Measurements from ENCODE around the gene POPDC2.

The POPDC2 gene

GRCh38 chr3:119626196-119626595 lies 34.2 kb downstream of the POPDC2 start:
- no peak overlapping the region for H3K4me3 ChIP-seq (ENCODE audit: low read depth, low read length)
- no peak for TF ChIP-seq CTCF (IDR thresholded peaks at IDR 0.05; ENCODE audit: borderline replicate concordance, insufficient read depth, low read depth, low read length)

DNA sequence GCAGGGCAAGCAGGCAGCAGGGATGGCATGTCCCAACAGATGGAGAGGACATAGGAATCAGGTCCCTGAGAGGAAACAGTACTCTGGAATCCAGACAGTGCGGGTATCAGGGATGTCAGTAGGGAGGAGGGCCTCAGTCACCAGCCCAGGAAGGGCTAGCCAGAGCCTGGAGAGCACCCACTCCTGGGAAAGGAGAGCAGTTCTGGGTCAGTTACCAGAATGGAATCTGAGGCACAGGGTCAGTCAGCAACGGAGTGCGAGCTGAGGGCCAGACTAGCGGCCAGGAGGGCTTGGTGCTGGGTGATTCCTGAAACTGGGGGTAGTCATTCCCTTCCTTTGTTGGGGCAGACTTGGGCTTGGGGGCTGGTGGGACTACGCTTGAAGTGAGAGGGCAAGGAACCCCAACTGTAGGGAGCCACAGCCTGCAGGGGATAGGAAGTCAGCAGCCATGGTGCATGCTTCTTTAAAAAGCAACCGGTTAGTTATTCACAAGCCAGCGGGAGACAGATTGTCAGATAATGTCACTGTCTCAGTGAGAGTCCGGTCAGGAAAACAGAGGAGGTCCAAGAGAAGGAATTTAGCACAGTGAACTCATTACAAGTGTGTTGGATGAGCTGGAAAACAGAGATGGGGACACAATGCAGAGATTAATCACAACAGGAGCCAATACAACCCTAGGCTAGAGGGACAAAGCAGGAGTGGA lies 34.8 kb downstream of the POPDC2 start:
- no peak overlapping the region for H3K4me3 ChIP-seq (ENCODE audit: low read depth, low read length)
- TF ChIP-seq CTCF (IDR thresholded peaks at IDR 0.05; ENCODE audit: borderline replicate concordance, insufficient read depth, low read depth, low read length) = no peak

DNA sequence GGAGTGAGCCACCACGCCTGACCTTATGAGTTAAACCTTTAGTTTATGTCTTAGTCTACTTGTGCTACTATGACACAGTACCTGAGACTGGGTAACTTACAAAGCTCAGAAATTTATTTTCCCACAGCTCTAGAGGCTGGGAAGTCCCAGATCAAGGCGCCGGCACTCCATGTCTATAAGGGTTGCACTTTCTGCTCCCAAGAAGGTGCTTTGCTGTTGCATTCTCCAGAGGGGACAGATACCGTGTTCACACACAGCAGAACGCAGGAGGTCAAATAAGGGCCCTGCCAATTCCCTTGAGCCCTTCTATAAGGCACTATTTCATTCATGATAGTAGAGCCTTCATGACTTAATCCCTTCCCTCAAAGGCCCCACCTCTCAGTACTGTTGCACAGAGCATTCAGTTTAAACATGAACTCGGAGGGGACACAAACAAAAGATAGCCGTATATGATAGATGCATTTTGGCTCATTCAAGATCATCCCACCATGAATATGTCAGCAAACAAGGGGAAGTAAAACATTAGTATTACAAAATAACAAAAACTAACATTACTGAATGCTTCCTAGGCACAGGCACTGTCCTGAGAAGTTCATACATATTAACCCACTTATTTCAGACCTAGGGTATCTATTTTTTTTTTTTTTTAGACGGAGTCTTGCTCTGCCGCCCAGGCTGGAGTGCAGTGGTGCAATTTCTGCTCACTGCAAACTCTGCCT lies 36.2 kb downstream of the POPDC2 start:
- no peak overlapping the region for H3K4me3 ChIP-seq (ENCODE audit: low read depth, low read length)
- no peak for TF ChIP-seq CTCF (IDR thresholded peaks at IDR 0.05; ENCODE audit: borderline replicate concordance, insufficient read depth, low read depth, low read length)

DNA sequence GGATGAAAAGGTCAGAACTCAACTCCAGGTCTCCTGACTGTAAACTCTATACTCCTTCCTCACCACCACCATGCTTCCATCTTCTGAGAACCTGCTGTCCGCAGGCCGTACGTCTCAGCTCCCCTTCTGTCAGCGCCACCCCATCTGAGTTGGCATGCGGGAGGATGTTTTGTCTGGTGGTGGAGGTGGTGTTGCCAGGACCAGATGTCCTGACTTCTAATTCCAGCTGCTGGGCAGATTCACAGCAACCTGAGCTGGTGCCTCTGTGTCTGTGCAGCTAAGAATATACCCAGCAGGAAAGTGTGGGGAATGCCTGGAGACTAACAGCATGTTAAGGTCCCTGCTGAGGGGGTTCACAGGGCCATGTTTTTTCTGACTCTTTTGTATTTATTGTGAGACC lies 39.5 kb downstream of the POPDC2 start:
- no peak for TF ChIP-seq CTCF (IDR thresholded peaks at IDR 0.05; ENCODE audit: borderline replicate concordance, insufficient read depth, low read depth, low read length)
- no peak overlapping the region for H3K4me3 ChIP-seq (ENCODE audit: low read depth, low read length)

- no peak overlapping the region for H3K4me3 ChIP-seq (ENCODE audit: low read depth, low read length)
- no peak for TF ChIP-seq CTCF (IDR thresholded peaks at IDR 0.05; ENCODE audit: borderline replicate concordance, insufficient read depth, low read depth, low read length)
Observed at GRCh38 chr3:119619094-119619493, 41.3 kb downstream of the POPDC2 start.

DNA sequence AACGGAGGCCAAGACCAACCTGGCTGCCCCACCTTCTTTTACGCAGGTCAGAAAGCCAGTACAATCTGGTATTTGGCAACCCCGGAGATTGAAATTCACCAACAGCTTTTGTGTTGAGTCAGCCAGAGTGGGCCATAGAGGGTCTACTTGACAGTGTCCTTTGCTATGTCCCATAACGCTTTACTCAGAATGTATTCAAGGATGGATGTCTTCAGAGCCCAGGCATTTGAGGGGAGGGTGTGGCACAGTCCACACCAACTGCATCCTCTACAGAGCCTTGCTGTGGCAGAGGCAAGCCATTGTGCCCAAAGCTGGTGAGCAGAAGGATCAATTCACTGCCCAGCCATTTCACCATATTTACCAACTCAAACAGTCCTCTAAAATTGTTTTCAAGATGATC lies 44.3 kb downstream of the POPDC2 start:
- no peak overlapping the region for H3K4me3 ChIP-seq (ENCODE audit: low read depth, low read length)
- TF ChIP-seq CTCF (IDR thresholded peaks at IDR 0.05; ENCODE audit: borderline replicate concordance, insufficient read depth, low read depth, low read length) = no peak

- H3K4me3 ChIP-seq (ENCODE audit: low read depth, low read length) = no peak overlapping the region
- TF ChIP-seq CTCF (IDR thresholded peaks at IDR 0.05; ENCODE audit: borderline replicate concordance, insufficient read depth, low read depth, low read length) = no peak
Observed at GRCh38 chr3:119613872-119614271, 46.5 kb downstream of the POPDC2 start.
